ENCODE measurements around the gene ATXN1. TPM values are rescaled to one million over a fixed set of nuclear protein-coding genes. Genes with fewer than 3 reads are reported as not detected.

The ATXN1 gene
- total RNA-seq, 1 donor from 2014 or later = 59.8 TPM

GRCh38 chr6:16316741-16317251 is 444.5 kb downstream of the ATXN1 start:
- no peak for DNase-seq
- ChIA-PET CTCF (interaction anchor here (0.7 to 6.3 kb wide), 7 partner anchors 10 to 454 kb away, joined by 3 to 50 read pairs (median 4); partner anchors contain the start of genes ATXN1 and GMPR), POLR2A (interaction anchor here (0.7 to 1.6 kb wide), 2 partner anchors 10 to 456 kb away, joined by 3 to 5 read pairs; no protein-coding TSS in a partner anchor)
- Mint-ChIP-seq H3K4me1 (peaks cover 28% of the 10 kb centered on the region), H3K4me3 (no peak overlapping the region), H3K36me3 (ENCODE audit: low read depth) (no peaks in the 10 kb centered on the region), H3K27ac (no peak overlapping the region), H3K27me3 (no peaks in the 10 kb centered on the region), H3K9me3 (no peaks in the 10 kb centered on the region)
- TF ChIP-seq CTCF (IDR thresholded peaks at IDR 0.05) = peak; percentile 72
- intact Hi-C loops (cut with micrococcal nuclease) = loop anchor here (1.0 kb wide), 2 partner anchors 11 to 16 kb away; no protein-coding TSS in a partner anchor
- peak; percentile 49 for ATAC-seq (ENCODE audit: low read depth)

- H3K4me1 Mint-ChIP-seq = peaks cover 10% of the 10 kb centered on the region
- DNase-seq = no peak
- TF ChIP-seq CTCF (IDR thresholded peaks at IDR 0.05) = no peak
- intact Hi-C loops (cut with micrococcal nuclease) = no loop called here
- no peak overlapping the region for H3K4me3 Mint-ChIP-seq
- POLR2A ChIA-PET = interaction anchor here (0.7 kb wide), 1 partner anchor 34 kb away, joined by 3 read pairs; no protein-coding TSS in a partner anchor
- H3K27ac Mint-ChIP-seq = no peak overlapping the region
- CTCF ChIA-PET = no interaction called here
- no peaks in the 10 kb centered on the region for H3K27me3 Mint-ChIP-seq
- H3K36me3 Mint-ChIP-seq (ENCODE audit: low read depth) = no peaks in the 10 kb centered on the region
- no peaks in the 10 kb centered on the region for H3K9me3 Mint-ChIP-seq
- ATAC-seq (ENCODE audit: low read depth) = no peak
Measured at GRCh38 chr6:16314296-16314695, 447.0 kb downstream of the ATXN1 start.

GRCh38 chr6:16313732-16314131 is 447.5 kb downstream of the ATXN1 start:
- ChIA-PET POLR2A (no interaction called here), CTCF (interaction anchor here (0.7 kb wide), 1 partner anchor 450 kb away, joined by 3 read pairs; no protein-coding TSS in a partner anchor)
- Mint-ChIP-seq H3K4me1 (peaks cover 6% of the 10 kb centered on the region), H3K27me3 (no peaks in the 10 kb centered on the region), H3K9me3 (no peaks in the 10 kb centered on the region), H3K36me3 (ENCODE audit: low read depth) (no peaks in the 10 kb centered on the region), H3K4me3 (no peak overlapping the region), H3K27ac (no peak overlapping the region)
- no peak for ATAC-seq (ENCODE audit: low read depth)
- no peak for TF ChIP-seq CTCF (IDR thresholded peaks at IDR 0.05)
- DNase-seq = no peak
- intact Hi-C loops (cut with micrococcal nuclease) = no loop called here

GRCh38 chr6:16311763-16312162 is 449.5 kb downstream of the ATXN1 start:
- H3K4me3 Mint-ChIP-seq = no peak overlapping the region
- DNase-seq = no peak
- POLR2A ChIA-PET = no interaction called here
- H3K27ac Mint-ChIP-seq = no peak overlapping the region
- no peaks in the 10 kb centered on the region for H3K36me3 Mint-ChIP-seq (ENCODE audit: low read depth)
- CTCF ChIA-PET = no interaction called here
- intact Hi-C loops (cut with micrococcal nuclease) = no loop called here
- no peak for TF ChIP-seq CTCF (IDR thresholded peaks at IDR 0.05)
- no peaks in the 10 kb centered on the region for H3K9me3 Mint-ChIP-seq
- no peak for ATAC-seq (ENCODE audit: low read depth)
- no peaks in the 10 kb centered on the region for H3K27me3 Mint-ChIP-seq
- peaks cover 12% of the 10 kb centered on the region for H3K4me1 Mint-ChIP-seq

- ATAC-seq (ENCODE audit: low read depth) (no peak), DNase-seq (no peak)
- intact Hi-C loops (cut with micrococcal nuclease) = loop anchor here (5.0 kb wide), 5 partner anchors 69 to 644 kb away; partner anchors contain the start of genes DTNBP1, GMPR and MYLIP
- Mint-ChIP-seq H3K9me3 (no peaks in the 10 kb centered on the region), H3K27ac (no peak overlapping the region), H3K36me3 (ENCODE audit: low read depth) (no peaks in the 10 kb centered on the region), H3K27me3 (no peaks in the 10 kb centered on the region), H3K4me3 (peak overlapping the region; percentile 82), H3K4me1 (peaks cover 36% of the 10 kb centered on the region)
- ChIA-PET POLR2A (interaction anchor here (1.2 to 1.5 kb wide), 2 partner anchors 11 to 16 kb away, joined by 4 to 5 read pairs; no protein-coding TSS in a partner anchor), CTCF (interaction anchor here (0.5 kb wide), 1 partner anchor 11 kb away, joined by 3 read pairs; no protein-coding TSS in a partner anchor)
- no peak for TF ChIP-seq CTCF (IDR thresholded peaks at IDR 0.05)
Measured at GRCh38 chr6:16306334-16306733, 454.9 kb downstream of the ATXN1 start.

Measured in activated B cell treated with CpG ODN at 0.5 μM for 24 hours (primary cell).